ENCODE data around the gene MAML2.

- TF ChIP-seq POLR2A (IDR thresholded peaks at IDR 0.05) (no peak), CTCF (IDR thresholded peaks at IDR 0.05) (no peak)
Measured at GRCh38 chr11:96044311-96044710, 298.7 kb downstream of the MAML2 start.
